HG02759 (cell line): ENCODE measurements around the gene GLI1.
A peak's percentile ranks its signal among the peaks of the same experiment; 100 is the strongest.

Experiments
- ATAC-seq: cut with Tn5 transposase; IDR thresholded peaks from one replicate; pipeline ENCODE4 v1.9.1; 2021; ENCODE audit warnings: mild to moderate bottlenecking, moderate library complexity; ENCODE audit not compliant: unreplicated experiment

Gene GLI1

DNA sequence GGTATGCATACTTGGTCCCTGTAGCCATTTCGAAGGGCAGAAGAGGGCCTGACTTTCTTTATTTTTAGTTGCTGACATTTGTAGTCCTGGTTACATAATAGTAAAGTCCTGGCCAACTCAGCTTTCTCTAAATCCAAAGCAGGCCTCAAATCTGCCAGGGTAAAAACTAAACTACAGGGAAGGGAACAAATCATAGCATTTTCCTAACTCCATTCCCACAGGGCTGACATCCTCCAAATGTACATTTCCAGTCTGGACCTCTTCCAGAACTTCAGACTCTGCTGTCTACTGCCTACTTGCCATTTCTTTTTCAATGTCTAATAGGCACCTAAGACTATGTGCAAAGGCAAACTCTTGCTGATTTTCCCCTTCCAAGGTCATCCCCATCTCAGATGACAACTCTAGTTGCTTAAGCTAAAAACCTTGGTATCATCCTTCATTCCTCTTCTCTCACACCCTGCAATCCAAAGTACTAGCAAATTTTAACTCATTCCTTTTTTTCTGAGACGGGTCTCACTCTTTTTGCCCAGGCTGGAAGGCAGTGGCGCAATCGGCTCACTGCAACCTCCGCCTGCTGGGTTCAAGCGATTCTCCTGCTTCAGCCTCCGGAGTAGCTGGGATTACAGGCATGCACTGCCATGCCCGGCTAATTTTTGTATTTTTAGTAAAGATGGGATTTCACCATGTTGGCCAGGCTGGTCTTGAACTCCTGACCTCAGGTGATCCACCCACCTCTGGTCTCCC lies 58.8 kb downstream of the GLI1 start:
- ATAC-seq: no peak

DNA sequence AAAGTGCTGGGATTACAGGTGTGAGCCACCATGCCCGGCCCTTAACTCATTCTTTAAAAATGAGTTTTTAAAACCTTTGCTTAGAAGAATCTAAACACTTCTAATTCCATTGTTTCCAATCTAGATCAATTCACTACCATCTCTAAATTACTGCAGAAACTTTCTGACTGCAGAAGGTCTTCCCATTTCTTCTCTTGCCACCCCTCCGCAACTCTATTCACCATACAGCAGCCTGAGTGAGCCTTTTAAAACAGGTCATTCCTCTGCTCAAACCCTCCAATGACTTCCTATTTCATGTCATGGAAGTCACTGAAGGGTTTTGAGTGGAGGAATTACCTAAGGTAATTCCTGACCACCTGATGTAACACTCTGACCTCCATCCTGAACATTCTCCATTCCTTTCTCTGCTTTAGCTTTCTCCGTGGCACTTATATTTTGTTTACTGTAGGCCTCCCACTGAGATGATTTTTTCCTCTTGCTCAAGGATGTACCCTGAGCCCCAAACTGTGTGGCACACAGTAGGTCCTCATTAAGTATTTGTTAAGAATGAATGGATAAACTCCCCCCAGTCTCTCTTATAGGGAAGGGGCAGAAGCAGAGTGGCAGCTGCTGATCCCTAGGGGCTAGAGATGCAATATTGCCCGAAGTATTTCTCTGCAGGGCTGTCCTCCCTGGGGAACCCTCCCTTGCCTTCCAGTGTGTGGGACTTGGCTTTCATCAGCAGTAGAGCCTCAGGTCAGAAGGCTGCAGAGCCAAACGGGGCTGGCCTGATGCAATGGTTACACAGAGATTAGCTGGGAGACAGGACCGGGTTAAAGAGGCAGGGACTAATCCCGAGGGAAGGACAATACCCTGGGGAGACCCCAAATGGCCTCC lies 59.6 kb downstream of the GLI1 start:
- ATAC-seq: no peak

DNA sequence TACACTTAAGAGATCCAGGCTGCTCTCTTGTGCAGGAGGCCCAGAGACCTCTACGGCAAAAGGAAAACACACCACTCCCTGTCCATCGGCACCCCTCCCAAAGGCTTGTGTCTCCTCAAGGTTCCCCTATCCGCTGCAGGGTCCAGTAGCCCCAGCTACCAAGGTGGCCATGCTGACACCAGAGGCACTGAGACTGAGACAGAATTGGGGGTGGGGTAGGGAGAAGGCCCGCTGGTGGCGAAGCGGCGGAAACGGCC lies 60.1 kb downstream of the GLI1 start:
- ATAC-seq: peak; percentile 0

DNA sequence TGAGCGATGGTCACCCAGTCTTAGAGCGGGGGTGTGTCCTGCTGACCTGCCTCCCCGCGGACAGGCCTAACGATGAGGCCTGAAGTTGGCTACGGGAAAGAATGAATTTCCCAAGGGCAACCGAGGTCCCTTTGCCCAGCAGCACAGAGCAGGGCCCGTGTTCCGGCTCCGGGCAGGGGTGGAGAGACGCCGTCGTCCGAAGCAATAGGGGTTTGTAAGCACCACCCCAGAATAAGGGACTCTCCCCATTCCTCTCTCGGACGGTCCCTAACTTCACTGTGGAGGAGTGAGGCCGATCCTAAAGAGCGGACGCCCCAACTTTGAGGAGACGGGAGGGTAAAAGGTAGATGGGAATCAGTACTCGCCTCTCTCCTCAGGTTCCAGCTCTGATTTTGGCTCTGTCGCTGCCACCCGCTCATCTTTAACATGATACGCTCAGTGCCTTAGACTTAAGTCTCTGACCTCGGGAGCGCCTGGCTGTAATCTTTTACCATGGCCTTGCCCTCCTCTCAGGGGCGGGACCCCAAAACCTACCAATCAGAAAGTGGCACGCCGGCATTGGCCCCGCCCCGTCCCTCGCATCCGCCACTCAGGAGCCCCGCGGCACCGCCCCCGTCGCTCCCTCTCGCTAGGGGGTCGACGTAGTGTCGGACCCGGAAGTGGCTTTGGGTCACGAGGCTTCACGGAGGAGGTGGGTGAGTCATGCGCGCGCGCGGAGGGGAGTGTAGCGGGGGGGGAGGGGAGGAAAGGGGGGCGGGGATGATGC lies 60.7 kb downstream of the GLI1 start, which contains the start of gene DDIT3:
Gene DDIT3 (minus strand): TSS at position 462 of the 766 bp plus-strand sequence. CDS start 3,108 bp downstream, outside the sequence.
- peak; percentile 73 for ATAC-seq

DNA sequence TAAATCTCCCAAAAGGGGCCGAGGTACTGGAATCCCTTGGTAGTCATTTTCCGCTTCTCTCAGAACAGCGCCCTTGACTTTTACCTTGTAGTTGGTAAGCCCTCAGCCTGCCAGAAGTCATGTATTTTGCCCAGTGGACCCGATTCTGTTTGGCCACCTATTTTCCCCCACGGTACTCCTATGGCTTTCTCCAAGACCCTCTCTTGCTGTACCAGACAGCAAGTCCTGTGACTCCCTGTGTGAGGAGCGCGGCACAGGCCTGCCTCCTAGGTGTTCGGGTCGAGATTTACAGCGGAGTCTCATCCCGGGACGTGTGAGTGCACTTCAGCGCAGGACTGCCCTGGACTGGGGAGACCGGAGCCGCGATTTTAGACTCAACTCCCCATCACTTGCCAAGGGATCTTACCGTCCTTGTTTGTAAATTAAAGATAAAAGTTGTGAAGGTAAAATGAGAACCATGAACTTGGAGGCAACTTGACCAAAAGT lies 62.0 kb downstream of the GLI1 start:
- no peak for ATAC-seq
